D721Med (cell line): ENCODE results near the gene TTC6.

Source experiments
- DNase-seq: peaks from one replicate; pipeline ENCODE4 v3.0.0; 2011; ENCODE audit warnings: low spot score; ENCODE audit not compliant: insufficient read length
- FAIRE-seq: peaks from 2 replicates; lab custom pipeline; 2011; peaks lifted over from hg19 to GRCh38; lab: Jason Lieb, UNC
- CTCF ChIP-seq: IDR thresholded peaks from 2 replicates; pipeline ENCODE4 v1.5.1; 2012; ENCODE audit warnings: mild to moderate bottlenecking, control low read depth; ENCODE audit not compliant: insufficient read depth; ENCODE audit errors: missing control alignments

TTC6 gene

GRCh38 chr14:37599507-37600368 is 4.3 kb downstream of the TTC6 start:
- TF ChIP-seq CTCF = no peak
- no peak for DNase-seq
- FAIRE-seq = no peak

- no peak for TF ChIP-seq CTCF
- DNase-seq (no peak), FAIRE-seq (no peak)
These were observed 5.7 kb downstream of the TTC6 start for GRCh38 chr14:37600880-37601741.

GRCh38 chr14:37601865-37602264 is 6.4 kb downstream of the TTC6 start:
- FAIRE-seq (no peak), DNase-seq (no peak)
- TF ChIP-seq CTCF = no peak

- no peak for DNase-seq
- no peak for TF ChIP-seq CTCF
- no peak for FAIRE-seq
These were observed 7.4 kb downstream of the TTC6 start for GRCh38 chr14:37602605-37603453.

GRCh38 chr14:37603688-37604251 is 8.3 kb downstream of the TTC6 start:
- TF ChIP-seq CTCF = no peak
- no peak for FAIRE-seq

GRCh38 chr14:37606678-37607077 is 11.2 kb downstream of the TTC6 start:
- no peak for DNase-seq
- TF ChIP-seq CTCF = no peak
- FAIRE-seq = no peak

More at GRCh38 chr14:37603688-37604251, 8.3 kb downstream of the TTC6 start:
- no peak for DNase-seq
